Endometrial microvascular endothelial cells (primary cell): ENCODE data around the gene IGFBP5. TPM values are rescaled to one million over a fixed set of nuclear protein-coding genes. Genes with fewer than 3 reads are reported as not detected.

ENCODE experiments used
- in situ Hi-C: cut with HindIII; loops from 2 replicates; pipeline ENCODE4 v1.10.0; 2017; ENCODE audit warnings: low sequenced_read_pairs, low pct_unique_long_range_greater_than_20kb; ENCODE audit errors: inconsistent ontology term
- total RNA-seq: library from RNA; depleted of rRNA; stranded (reverse); fragments of >200 nt; gene quantifications from one replicate; pipeline ENCODE4 v1.2.3, GENCODE V29; 2015; ENCODE audit errors: inconsistent ontology term

The IGFBP5 gene
- total RNA-seq, 1 donor from 2014 or later, result 0.37 TPM

GRCh38 chr2:216673021-216673420 is 22.3 kb downstream of the IGFBP5 start:
- in situ Hi-C loops, result no loop called here

GRCh38 chr2:216672466-216672865 is 22.9 kb downstream of the IGFBP5 start:
- in situ Hi-C loops, result no loop called here

GRCh38 chr2:216671791-216672343 is 23.5 kb downstream of the IGFBP5 start:
- in situ Hi-C loops, result no loop called here

- in situ Hi-C loops, result no loop called here
Measured at GRCh38 chr2:216671081-216671411, 24.3 kb downstream of the IGFBP5 start.

GRCh38 chr2:216670266-216671080 is 24.9 kb downstream of the IGFBP5 start:
- in situ Hi-C loops, result no loop called here

GRCh38 chr2:216666461-216667233 is 28.7 kb downstream of the IGFBP5 start:
- in situ Hi-C loops, result no loop called here

GRCh38 chr2:216665717-216666116 is 29.6 kb downstream of the IGFBP5 start:
- in situ Hi-C loops, result no loop called here

GRCh38 chr2:216665242-216665641 is 30.1 kb downstream of the IGFBP5 start:
- in situ Hi-C loops, result no loop called here

GRCh38 chr2:216664593-216665034 is 30.7 kb downstream of the IGFBP5 start:
- in situ Hi-C loops, result no loop called here

GRCh38 chr2:216663846-216664245 is 31.5 kb downstream of the IGFBP5 start:
- in situ Hi-C loops, result no loop called here

- in situ Hi-C loops, result no loop called here
Measured at GRCh38 chr2:216663106-216663505, 32.2 kb downstream of the IGFBP5 start.

GRCh38 chr2:216661639-216662375 is 33.5 kb downstream of the IGFBP5 start:
- in situ Hi-C loops, result no loop called here

GRCh38 chr2:216661051-216661450 is 34.3 kb downstream of the IGFBP5 start:
- in situ Hi-C loops, result no loop called here

GRCh38 chr2:216660496-216660895 is 34.9 kb downstream of the IGFBP5 start:
- in situ Hi-C loops, result no loop called here

GRCh38 chr2:216659276-216659675 is 36.1 kb downstream of the IGFBP5 start:
- in situ Hi-C loops, result loop anchor here (10.0 kb wide), 1 partner anchor 144 kb away; no protein-coding TSS in a partner anchor

GRCh38 chr2:216658757-216659156 is 36.6 kb downstream of the IGFBP5 start:
- in situ Hi-C loops, result loop anchor here (10.0 kb wide), 1 partner anchor 144 kb away; no protein-coding TSS in a partner anchor

GRCh38 chr2:216657980-216658379 is 37.4 kb downstream of the IGFBP5 start:
- in situ Hi-C loops, result loop anchor here (10.0 kb wide), 1 partner anchor 143 kb away; no protein-coding TSS in a partner anchor

GRCh38 chr2:216657086-216657855 is 38.1 kb downstream of the IGFBP5 start:
- in situ Hi-C loops, result loop anchor here (10.0 kb wide), 1 partner anchor 142 kb away; no protein-coding TSS in a partner anchor
